Measurements from ENCODE around the gene DHODH. TPM values are rescaled to one million over a fixed set of nuclear protein-coding genes. Genes with fewer than 3 reads are reported as not detected.
A peak's percentile ranks its signal among the peaks of the same experiment; 100 is the strongest.
"Not testable (repeated sequence)": the region's sequence is repeated elsewhere in the genome, so short reads cannot be mapped to it uniquely, and the experiment has no call there.

Gene DHODH
- total and polyA plus RNA-seq, 2 of the 13 experiments (the other 11 are each of a cell fraction or from before 2014, with no cell fraction given), result 10.7 to 16.4 TPM

GRCh38 chr16:72073560-72074230, 65.2 kb downstream of the DHODH start (continued):
- TF ChIP-seq ZNF710 (CRISPR knock-in tag; IDR thresholded peaks at IDR 0.05; ENCODE audit: borderline replicate concordance), result 0 out of 2 replicates have a peak, but pooled peaks have one; percentile 32

DNA sequence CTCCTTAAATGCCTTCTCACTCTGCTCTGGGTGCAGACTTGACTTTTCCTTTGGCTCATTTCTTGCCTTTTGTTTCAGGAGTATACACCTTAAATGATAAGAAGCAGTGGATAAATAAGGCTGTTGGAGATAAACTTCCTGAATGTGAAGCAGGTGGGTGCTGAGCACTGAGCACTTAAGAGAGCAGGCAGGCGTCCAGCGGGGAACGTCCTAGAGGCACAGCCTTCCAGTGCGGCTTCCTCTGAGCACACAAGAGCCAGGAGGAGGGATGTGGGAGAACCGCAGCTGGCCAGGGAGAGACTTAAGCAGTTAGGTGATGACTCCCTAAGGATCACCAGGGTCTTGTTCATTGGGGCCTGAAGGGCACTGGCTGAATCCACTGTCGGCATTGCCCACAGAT, 66.5 kb downstream of the DHODH start:
- H3K27ac ChIP-seq (ENCODE audit: extremely low read length, insufficient read depth, low read length); DNase-seq (ENCODE audit: low spot score); H3K9ac ChIP-seq (ENCODE audit: insufficient read depth, low read depth, low read length); H2AFZ ChIP-seq (ENCODE audit: low read length); ATAC-seq; FAIRE-seq; H3K27me3 ChIP-seq (ENCODE audit: control insufficient read depth in 1 of 2, insufficient read depth in 2 of 2, low read length in 2 of 2); CTCF ChIA-PET (ENCODE audit: low intra/inter-chr PET ratio, low total read pairs); intact Hi-C loops (cut with micrococcal nuclease; ENCODE audit: unreplicated experiment); H3K9me3 ChIP-seq (ENCODE audit: low read length); H4K20me1 ChIP-seq (ENCODE audit: insufficient read depth, low read length); H3K36me3 ChIP-seq (replicated peaks in 1 of 2; ENCODE audit: control insufficient read depth in 1 of 2, insufficient read depth in 2 of 2, low read length in 2 of 2); H3K4me2 ChIP-seq (ENCODE audit: low read depth, low read length); BruUV-seq (replicated peaks); H3K4me3 ChIP-seq (replicated peaks in 1 of 3; ENCODE audit: insufficient read depth in 1 of 3, low read depth in 2 of 3, low read length in 3 of 3); H3K79me2 ChIP-seq (ENCODE audit: insufficient read depth, low read length); in situ Hi-C loops (cut with HindIII; ENCODE audit: extremely low pct_ligation_motif_present, low pct_unique_long_range_greater_than_20kb): not testable (repeated sequence)
- H3K4me1 ChIP-seq (ENCODE audit: insufficient read depth, low read length), result peaks cover 44% of the 10 kb centered on the region
- WGBS (ENCODE audit: low lambda C conversion rate), result 100% methylated on average over 2 of the region's 6 CpGs
- POLR2A ChIA-PET, result interaction anchor here (1.3 kb wide), 1 partner anchor 9 kb away, joined by 3 read pairs; no protein-coding TSS in a partner anchor

Small RNAs within 50 kb of the gene (small RNA-seq; reads per million reads assigned to genes)
- 0 reads per million in 3 experiments for gene RPL39P31 (ENCODE audit: insufficient read depth in 2 of 3, insufficient read length in 3 of 3, low read depth in 2 of 3, low replicate concordance in 1 of 3)

Other genes starting within 250 kb of the DHODH start
- 66.2 and 87.1 TPM in 2 replicates for gene AP1G1, start 199.9 kb upstream of the DHODH start, total RNA-seq (2016; rRNA removed; fragmentation: Illumina TruSeq; extraction: Trizol)
- gene AP1G1, start 199.9 kb upstream of the DHODH start, polyA plus RNA-seq (2011; rRNA removed), result 58.8 and 62.2 TPM in 2 replicates
- 22.4 and 23.6 TPM in 2 replicates for gene ATXN1L, start 162.8 kb upstream of the DHODH start, total RNA-seq (2016; rRNA removed; fragmentation: Illumina TruSeq; extraction: Trizol)
- 19.6 and 20.0 TPM in 2 replicates for gene ATXN1L, start 162.8 kb upstream of the DHODH start, polyA plus RNA-seq (2011; rRNA removed)
- gene ZNF821, start 124.6 kb upstream of the DHODH start, total RNA-seq (2016; rRNA removed; fragmentation: Illumina TruSeq; extraction: Trizol), result 6.0 and 7.0 TPM in 2 replicates
- 8.2 and 9.1 TPM in 2 replicates for gene ZNF821, start 124.6 kb upstream of the DHODH start, polyA plus RNA-seq (2011; rRNA removed)
- 346 and 497 TPM in 2 replicates for gene IST1, start 113.2 kb upstream of the DHODH start, total RNA-seq (2016; rRNA removed; fragmentation: Illumina TruSeq; extraction: Trizol)
- 402 and 415 TPM in 2 replicates for gene IST1, start 113.2 kb upstream of the DHODH start, polyA plus RNA-seq (2011; rRNA removed)
- 0.02 TPM in 1 of 2 replicates, not detected in the other for gene PKD1L3, start 8.3 kb upstream of the DHODH start, total RNA-seq (2016; rRNA removed; fragmentation: Illumina TruSeq; extraction: Trizol)
- 0.01 TPM in 1 of 2 replicates, not detected in the other for gene PKD1L3, start 8.3 kb upstream of the DHODH start, polyA plus RNA-seq (2011; rRNA removed)
- 204 and 387 TPM in 2 replicates for gene HP, start 45.8 kb downstream of the DHODH start, total RNA-seq (2016; rRNA removed; fragmentation: Illumina TruSeq; extraction: Trizol)
- gene HP, start 45.8 kb downstream of the DHODH start, polyA plus RNA-seq (2011; rRNA removed), result 524 and 697 TPM in 2 replicates
- 29.5 and 50.5 TPM in 2 replicates for gene HPR, start 54.5 kb downstream of the DHODH start, total RNA-seq (2016; rRNA removed; fragmentation: Illumina TruSeq; extraction: Trizol)
- 107 and 123 TPM in 2 replicates for gene HPR, start 54.5 kb downstream of the DHODH start, polyA plus RNA-seq (2011; rRNA removed)
- gene TXNL4B, start 84.9 kb downstream of the DHODH start, total RNA-seq (2016; rRNA removed; fragmentation: Illumina TruSeq; extraction: Trizol), result 18.3 and 24.4 TPM in 2 replicates
- 14.5 and 17.4 TPM in 2 replicates for gene TXNL4B, start 84.9 kb downstream of the DHODH start, polyA plus RNA-seq (2011; rRNA removed)
- 58.9 and 85.9 TPM in 2 replicates for gene DHX38, start 85.1 kb downstream of the DHODH start, total RNA-seq (2016; rRNA removed; fragmentation: Illumina TruSeq; extraction: Trizol)
- 54.4 and 57.8 TPM in 2 replicates for gene DHX38, start 85.1 kb downstream of the DHODH start, polyA plus RNA-seq (2011; rRNA removed)
- 2.4 and 3.8 TPM in 2 replicates for gene PMFBP1, start 163.4 kb downstream of the DHODH start, total RNA-seq (2016; rRNA removed; fragmentation: Illumina TruSeq; extraction: Trizol)
- gene PMFBP1, start 163.4 kb downstream of the DHODH start, polyA plus RNA-seq (2011; rRNA removed), result 1.9 and 3.3 TPM in 2 replicates